Keratinocyte (primary cell): Measurements from ENCODE around the gene AMMECR1L. TPM values are rescaled to one million over a fixed set of nuclear protein-coding genes. Genes with fewer than 3 reads are reported as not detected.
"Not testable (repeated sequence)": the region's sequence is repeated elsewhere in the genome, so short reads cannot be mapped to it uniquely, and the experiment has no call there.

Experiments
- DNase-seq: peaks from one replicate; pipeline ENCODE4 v3.0.0-alpha.2; 2011; ENCODE audit warnings: low read depth, missing footprints, low spot score
- FAIRE-seq: peaks from 2 replicates; lab custom pipeline; 2011; peaks lifted over from hg19 to GRCh38; lab: Jason Lieb, UNC
- H2AFZ ChIP-seq: 2 replicates; pipeline ENCODE4 v1.6.0; 2012; ENCODE audit warnings: low read length, control low read depth, inconsistent platforms; ENCODE audit not compliant: control insufficient read depth
- H3K27ac ChIP-seq: 2 replicates; pipeline ENCODE4 v1.5.1; 2011; ENCODE audit warnings: low read length; ENCODE audit not compliant: control insufficient read depth, insufficient read depth
- H3K27me3 ChIP-seq: 3 replicates; pipeline ENCODE4 v1.6.0; 2011; ENCODE audit warnings: low read length; ENCODE audit not compliant: control insufficient read depth, insufficient read depth; ENCODE audit errors: extremely low read depth
- H3K36me3 ChIP-seq, 2 experiments: 2 replicates in 1 of 2; 3 replicates in 1 of 2; pipeline ENCODE4 v1.5.1; 2011; ENCODE audit warnings: low read length in 2 of 2, mild to moderate bottlenecking in 1 of 2; ENCODE audit not compliant: control insufficient read depth in 2 of 2, insufficient read depth in 2 of 2; ENCODE audit errors: extremely low read depth in 1 of 2
- H3K4me1 ChIP-seq: 3 replicates; pipeline ENCODE4 v1.5.1; 2011; ENCODE audit warnings: low read length; ENCODE audit not compliant: control insufficient read depth, insufficient read depth; ENCODE audit errors: extremely low read depth
- H3K4me2 ChIP-seq: 3 replicates; pipeline ENCODE4 v1.6.0; 2011; ENCODE audit warnings: low read depth, low read length; ENCODE audit not compliant: control insufficient read depth, insufficient read depth; ENCODE audit errors: extremely low read depth
- H3K4me3 ChIP-seq, 3 experiments: fragments of 200-600 bp in 1 of 3; sonication (generic) in 1 of 3; 2 replicates in 2 of 3; 3 replicates in 1 of 3; pipeline ENCODE4 v1.5.1; 2011 to 2016; ENCODE audit warnings: low read length in 3 of 3, mild to moderate bottlenecking in 3 of 3, control low read depth in 2 of 3, inconsistent platforms in 1 of 3, low read depth in 1 of 3, mixed read lengths in 1 of 3, mixed run types in 1 of 3, moderate library complexity in 1 of 3; ENCODE audit not compliant: control insufficient read depth in 2 of 3, insufficient read depth in 2 of 3; ENCODE audit errors: extremely low read depth in 1 of 3
- H3K79me2 ChIP-seq: 2 replicates; pipeline ENCODE4 v1.6.0; 2012; ENCODE audit warnings: low read length; ENCODE audit not compliant: control insufficient read depth, insufficient read depth
- H3K9ac ChIP-seq: 3 replicates; pipeline ENCODE4 v1.6.0; 2011; ENCODE audit warnings: low read length; ENCODE audit not compliant: control insufficient read depth, insufficient read depth; ENCODE audit errors: extremely low read depth
- H3K9me1 ChIP-seq: 3 replicates; pipeline ENCODE4 v1.6.0; 2011; ENCODE audit warnings: low read length; ENCODE audit not compliant: control insufficient read depth, insufficient read depth; ENCODE audit errors: extremely low read depth
- H3K9me3 ChIP-seq: 2 replicates; pipeline ENCODE4 v1.5.1; 2012; ENCODE audit warnings: low read depth, low read length; ENCODE audit not compliant: control insufficient read depth
- H4K20me1 ChIP-seq: 3 replicates; pipeline ENCODE4 v1.6.0; 2011; ENCODE audit warnings: low read length; ENCODE audit not compliant: control insufficient read depth, insufficient read depth; ENCODE audit errors: extremely low read depth
- CTCF ChIP-seq, 3 experiments: IDR thresholded peaks in 1 of 3; conservative IDR thresholded peaks in 1 of 3; optimal IDR thresholded peaks in 1 of 3; 2 replicates in 2 of 3; 3 replicates in 1 of 3; pipeline versions ENCODE3 to v1.5.1; 2011; ENCODE audit warnings: low read length in 3 of 3, mild to moderate bottlenecking in 3 of 3, moderate library complexity in 2 of 3, control low read depth in 1 of 3, inconsistent platforms in 1 of 3; ENCODE audit not compliant: insufficient read depth in 2 of 3; ENCODE audit errors: extremely low read depth in 1 of 3
- EZH2 ChIP-seq: IDR thresholded peaks from one replicate; pipeline ENCODE4 v1.6.1; 2012; ENCODE audit warnings: inconsistent platforms, mild to moderate bottlenecking, low read length, moderate library complexity
- dilution Hi-C: fragments of 300-500 bp; cut with MboI; formaldehyde crosslinking; loops from one replicate; pipeline ENCODE4 v1.7.0; 2020; ENCODE audit warnings: low sequenced_read_pairs; ENCODE audit not compliant: extremely low pct_ligation_motif_present
- polyA plus RNA-seq, 5 experiments: library from polyadenylated mRNA; depleted of rRNA in 3 of 5; stranded (reverse) in 3 of 5; stranded (forward) in 1 of 5; unstranded in 1 of 5; fragments of >200 nt; gene quantifications; 1 replicate in 1 of 5; 2 replicates in 3 of 5; 3 replicates in 1 of 5; pipeline versions ENCODE4 v1.2.1 to v1.2.3, GENCODE V29; 2011 to 2012; ENCODE audit warnings: missing spikeins in 2 of 5, low read depth in 1 of 5, low replicate concordance in 1 of 5
- small RNA-seq, 3 experiments: library from RNA; depleted of rRNA; stranded (forward); fragments of <200 nt; gene quantifications; one replicate each; pipeline ENCODE3, GENCODE V24; 2012; ENCODE audit warnings: low read depth in 3 of 3, low replicate concordance in 1 of 3; ENCODE audit not compliant: insufficient read length in 3 of 3

Gene AMMECR1L
- polyA plus RNA-seq, 1 donor (not counting 4 experiments of a cell fraction or from before 2014, with no cell fraction given) = 16.8 TPM

- TF ChIP-seq CTCF (optimal IDR thresholded peaks at IDR 0.05 in 1 of 3, IDR thresholded peaks at IDR 0.05 in 1 of 3, conservative IDR thresholded peaks at IDR 0.05 in 1 of 3; ENCODE audit: extremely low read depth in 1 of 3, insufficient read depth in 2 of 3, low read length in 3 of 3) = no peak
- TF ChIP-seq EZH2 = no peak
- Histone ChIP-seq H3K4me2 (no peak overlapping the region), H3K4me3 (no peak overlapping the region), H3K4me1 (peaks cover 6% of the 10 kb centered on the region), H3K9me1 (no peaks in the 10 kb centered on the region), H3K27ac (no peak overlapping the region), H3K27me3 (no peaks in the 10 kb centered on the region), H3K9ac (no peak overlapping the region), H4K20me1 (peaks cover under 1% of the 10 kb centered on the region), H3K79me2 (peaks cover 13% of the 10 kb centered on the region), H3K9me3 (no peaks in the 10 kb centered on the region), H3K36me3 (no peaks in the 10 kb centered on the region), H2AFZ (no peak overlapping the region)
- DNase-seq (no peak), FAIRE-seq (no peak)
- dilution Hi-C loops = no loop called here
These were observed 71.1 kb downstream of the AMMECR1L start for GRCh38 chr2:127814677-127815076.

GRCh38 chr2:127812441-127812840, 73.3 kb downstream of the AMMECR1L start:
- dilution Hi-C loops, H3K9me1 ChIP-seq, FAIRE-seq, H2AFZ ChIP-seq, H3K27ac ChIP-seq, DNase-seq, H3K27me3 ChIP-seq, H3K4me3 ChIP-seq, H3K9ac ChIP-seq, H4K20me1 ChIP-seq, H3K36me3 ChIP-seq, H3K9me3 ChIP-seq, H3K4me2 ChIP-seq: not testable (repeated sequence)
- Histone ChIP-seq H3K4me1 (peaks cover 19% of the 10 kb centered on the region), H3K79me2 (peaks cover 35% of the 10 kb centered on the region)

Small RNA genes within 50 kb of the gene (small RNA-seq; reads per million reads assigned to genes)
- gene AC012306.1 (0 reads per million in 3 experiments), gene RF00017 (0 reads per million in 3 experiments), gene RF00019 (0 reads per million in 3 experiments), gene RNU6-395P (0 reads per million in 3 experiments)

Other genes with a start within 250 kb of the AMMECR1L start
- gene GPR17, start 239.8 kb downstream of the AMMECR1L start, polyA plus RNA-seq = not detected in 3 replicates
- not detected in 3 replicates for gene LIMS2, start 210.4 kb downstream of the AMMECR1L start, polyA plus RNA-seq
- gene SFT2D3, start 184.5 kb downstream of the AMMECR1L start, polyA plus RNA-seq = 1.8 to 2.4 TPM (median 2.3 TPM) in 3 replicates
- gene WDR33, start 74.8 kb downstream of the AMMECR1L start, polyA plus RNA-seq = 25.4 to 44.5 TPM (median 26.5 TPM) in 3 replicates
- 8.3 to 27.3 TPM (median 15.3 TPM) in 3 replicates for gene POLR2D, start 27.8 kb downstream of the AMMECR1L start, polyA plus RNA-seq
- 8.1 to 13.2 TPM (median 11.6 TPM) in 3 replicates for gene SAP130, start 142.1 kb upstream of the AMMECR1L start, polyA plus RNA-seq
- 19.5 to 30.9 TPM (median 26.7 TPM) in 3 replicates for gene UGGT1, start 205.2 kb upstream of the AMMECR1L start, polyA plus RNA-seq